ENCODE measurements around the gene TMEM260. TPM values are rescaled to one million over a fixed set of nuclear protein-coding genes. Genes with fewer than 3 reads are reported as not detected.
"Not testable (repeated sequence)": the region's sequence is repeated elsewhere in the genome, so short reads cannot be mapped to it uniquely, and the experiment has no call there.

Gene TMEM260
- total RNA-seq, 1 experiment from 2014 or later, result 7.6 TPM

DNA sequence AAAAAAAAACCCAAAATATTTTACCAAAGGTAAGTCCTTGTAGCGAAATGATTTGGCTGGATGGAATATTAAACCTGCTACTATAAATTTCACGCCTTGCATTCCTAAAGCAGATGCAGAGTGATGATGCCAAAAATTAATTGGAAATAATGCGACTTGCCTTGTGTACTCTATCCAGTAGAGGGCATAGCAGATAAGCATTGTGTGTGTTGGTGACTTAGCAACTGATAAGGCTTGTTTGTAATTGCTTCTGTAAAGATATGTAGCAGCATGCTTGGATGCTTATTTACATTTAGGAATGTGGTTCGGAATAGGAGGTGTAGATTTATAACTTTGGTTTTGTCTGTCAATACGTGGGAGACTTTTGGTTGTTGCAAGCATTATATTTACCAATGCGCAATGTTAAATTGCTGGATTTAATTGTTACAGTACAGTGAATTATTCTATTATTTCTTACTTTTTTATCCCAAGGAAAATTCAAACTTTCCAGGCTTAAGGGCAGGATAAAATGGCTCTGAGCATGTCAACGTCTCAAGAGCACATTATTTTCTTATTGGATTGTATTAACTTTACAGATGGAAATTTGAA, 80.5 kb downstream of the TMEM260 start:
- peak; percentile 38 for DNase-seq (ENCODE audit: low read depth)
- in situ Hi-C loops (cut with HindIII; ENCODE audit: low pct_unique_long_range_greater_than_20kb, low sequenced_read_pairs), result no loop called here

DNA sequence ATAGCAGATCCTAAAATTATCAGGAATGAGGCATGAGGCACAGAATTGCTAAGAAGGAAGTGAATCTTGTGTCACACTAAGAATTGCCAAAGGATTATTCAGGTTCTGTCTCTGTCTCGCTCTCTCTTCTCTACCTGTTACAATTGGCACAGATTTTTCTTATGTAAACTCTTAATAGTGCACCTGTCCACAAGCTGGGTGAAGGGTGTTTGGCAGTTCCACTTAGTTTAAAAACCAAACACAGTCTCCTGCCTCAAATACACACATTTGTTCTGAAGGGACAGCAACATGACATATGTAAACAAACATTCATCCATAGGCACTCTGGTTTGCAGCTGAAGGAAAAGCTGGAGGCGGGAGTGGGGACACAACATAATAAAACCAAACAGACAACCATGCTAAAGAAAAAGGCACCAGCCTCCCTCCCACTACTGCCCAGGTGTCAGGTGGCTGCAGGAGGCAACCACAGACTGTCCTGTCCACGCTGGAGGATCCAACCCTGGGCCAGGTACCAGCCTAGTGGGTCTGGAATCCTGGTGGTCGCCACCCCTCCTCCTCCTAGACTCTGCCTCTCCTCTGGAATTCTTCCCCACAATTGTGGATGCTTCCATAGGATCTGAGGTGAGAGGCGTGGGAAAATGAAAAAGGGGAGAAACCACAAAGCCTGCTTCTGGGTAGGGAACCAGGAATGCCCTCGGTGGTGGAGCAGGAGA, 81.2 kb downstream of the TMEM260 start:
- no peak for DNase-seq (ENCODE audit: low read depth)
- in situ Hi-C loops (cut with HindIII; ENCODE audit: low pct_unique_long_range_greater_than_20kb, low sequenced_read_pairs), result no loop called here

DNA sequence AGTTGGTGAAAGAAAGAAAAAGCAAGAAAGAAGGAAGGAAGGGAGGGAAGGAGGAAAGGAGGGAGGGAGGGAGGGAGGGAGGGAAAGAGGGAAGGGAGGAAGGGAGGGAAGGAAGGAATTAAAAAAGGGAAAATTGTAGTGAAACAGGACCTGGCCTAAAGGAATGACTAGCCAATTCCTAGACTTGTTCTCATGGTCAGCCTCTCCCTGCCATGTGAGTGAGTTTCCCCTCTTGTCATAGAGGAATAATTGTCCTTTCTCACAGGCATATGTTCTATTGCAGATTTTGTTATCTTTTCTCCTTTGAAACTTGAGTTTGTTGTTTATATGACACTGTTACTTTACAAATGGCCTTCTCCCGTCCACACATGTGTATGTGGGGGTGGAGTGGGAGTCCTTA, 81.9 kb downstream of the TMEM260 start:
- DNase-seq (ENCODE audit: low read depth), result no peak
- in situ Hi-C loops (cut with HindIII; ENCODE audit: low pct_unique_long_range_greater_than_20kb, low sequenced_read_pairs), result no loop called here

DNA sequence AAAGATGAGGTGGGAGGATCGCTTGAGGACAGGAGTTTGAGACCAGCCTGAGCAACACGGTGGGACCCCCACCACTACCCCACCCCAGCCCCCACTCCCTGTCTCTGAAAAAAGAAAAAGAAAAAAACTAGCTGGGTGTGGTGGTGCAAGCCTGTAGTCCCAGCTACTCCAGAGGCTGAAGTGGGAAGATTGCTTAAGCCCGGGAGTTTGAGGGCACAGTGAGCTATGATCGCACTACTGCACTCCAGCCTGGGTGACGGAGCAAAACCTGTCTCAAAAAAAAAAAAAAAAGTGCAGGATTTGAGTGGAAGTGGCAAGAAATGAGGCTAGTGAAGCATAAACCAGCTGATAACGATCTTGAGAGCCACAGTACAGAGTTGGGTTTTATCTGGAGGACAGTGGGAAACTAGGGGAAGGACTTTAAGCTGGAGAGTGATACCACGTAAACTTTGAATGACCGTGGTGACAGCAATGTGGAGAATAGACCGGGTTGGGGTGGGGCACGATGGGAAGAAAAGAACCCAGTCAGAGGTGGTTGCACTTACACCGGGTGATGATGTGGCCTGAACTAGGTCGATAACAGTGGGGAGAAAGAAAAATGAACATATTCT, 85.3 kb downstream of the TMEM260 start:
- DNase-seq (ENCODE audit: low read depth), result no peak
- in situ Hi-C loops (cut with HindIII; ENCODE audit: low pct_unique_long_range_greater_than_20kb, low sequenced_read_pairs), result no loop called here

DNA sequence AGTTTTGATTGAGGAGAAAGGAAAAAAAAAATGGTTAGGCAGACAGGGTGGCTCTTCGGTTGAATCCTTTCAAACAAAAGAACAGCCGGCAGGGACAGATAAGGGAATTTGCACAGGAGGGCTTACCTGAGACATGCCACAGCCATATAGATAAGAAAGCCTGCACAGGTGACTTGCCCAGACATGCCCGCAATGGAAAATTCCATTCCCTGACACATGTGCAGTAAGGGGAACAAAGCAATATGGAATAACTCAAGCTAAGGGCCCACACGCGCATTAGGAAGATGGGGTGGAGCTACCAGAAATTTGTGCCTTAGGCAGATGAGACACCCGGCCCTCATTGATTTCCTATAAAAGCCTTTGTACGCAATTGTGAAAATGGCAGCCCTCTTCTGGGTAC, 86.7 kb downstream of the TMEM260 start:
- in situ Hi-C loops (cut with HindIII; ENCODE audit: low pct_unique_long_range_greater_than_20kb, low sequenced_read_pairs), result no loop called here
- DNase-seq (ENCODE audit: low read depth), result no peak

DNA sequence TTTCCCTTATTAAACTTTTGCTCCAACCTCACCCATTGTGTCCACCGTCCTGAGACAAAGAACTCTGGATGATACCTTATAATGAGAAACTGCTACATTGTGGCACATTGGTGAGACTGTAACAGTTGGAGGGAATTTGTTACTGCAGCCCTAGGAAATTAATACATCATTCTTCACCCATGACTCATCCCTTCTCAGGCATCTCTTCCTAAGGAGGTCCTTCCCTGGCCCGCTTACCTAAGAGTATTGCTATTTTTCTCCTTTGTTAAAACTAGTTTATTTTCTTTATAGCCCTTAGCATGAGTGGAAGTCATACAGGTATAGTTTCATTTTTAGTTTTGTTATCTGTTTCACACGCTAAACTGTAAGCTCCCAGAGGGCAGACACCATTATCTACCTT, 87.1 kb downstream of the TMEM260 start:
- in situ Hi-C loops (cut with HindIII; ENCODE audit: low pct_unique_long_range_greater_than_20kb, low sequenced_read_pairs), result no loop called here
- peak; percentile 38 for DNase-seq (ENCODE audit: low read depth)

DNA sequence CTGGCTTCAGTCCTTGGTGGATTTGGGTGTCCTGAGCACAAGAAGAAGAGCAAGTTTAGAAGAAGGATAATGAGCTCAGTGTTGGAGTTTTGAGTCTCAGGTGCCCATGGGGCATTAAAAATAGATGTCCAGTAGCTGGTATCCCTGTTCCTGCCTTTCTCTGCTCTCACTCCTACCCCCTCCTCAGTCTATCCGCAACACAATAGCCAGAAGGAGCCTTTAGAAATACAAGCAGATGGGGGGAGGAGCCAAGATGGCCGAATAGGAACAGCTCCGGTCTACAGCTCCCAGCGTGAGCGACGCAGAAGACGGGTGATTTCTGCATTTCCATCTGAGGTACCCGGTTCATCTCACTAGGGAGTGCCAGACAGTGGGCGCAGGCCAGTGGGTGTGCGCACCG, 87.7 kb downstream of the TMEM260 start:
- in situ Hi-C loops (cut with HindIII; ENCODE audit: low pct_unique_long_range_greater_than_20kb, low sequenced_read_pairs); DNase-seq (ENCODE audit: low read depth): not testable (repeated sequence)

DNA sequence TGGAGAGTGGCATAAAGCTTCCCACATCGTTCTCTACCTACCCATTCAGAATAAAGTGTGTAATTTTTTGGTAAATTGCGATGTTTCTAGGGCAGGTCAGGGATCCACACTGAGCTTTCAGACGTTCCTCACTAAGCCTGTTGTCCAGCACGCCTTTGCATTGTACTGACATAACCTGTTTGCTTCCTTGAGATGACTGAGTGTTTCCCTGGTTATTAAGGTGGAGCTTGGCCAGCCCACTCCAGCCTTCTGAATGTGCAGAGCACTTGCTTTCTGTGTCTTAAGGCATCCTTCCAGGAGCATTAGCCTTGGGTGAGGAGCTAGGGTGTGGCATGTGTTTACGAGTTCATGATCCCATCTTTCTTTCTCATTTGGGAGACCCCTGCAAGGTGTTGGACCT, 96.4 kb downstream of the TMEM260 start:
- in situ Hi-C loops (cut with HindIII; ENCODE audit: low pct_unique_long_range_greater_than_20kb, low sequenced_read_pairs), result no loop called here
- no peak for DNase-seq (ENCODE audit: low read depth)

DNA sequence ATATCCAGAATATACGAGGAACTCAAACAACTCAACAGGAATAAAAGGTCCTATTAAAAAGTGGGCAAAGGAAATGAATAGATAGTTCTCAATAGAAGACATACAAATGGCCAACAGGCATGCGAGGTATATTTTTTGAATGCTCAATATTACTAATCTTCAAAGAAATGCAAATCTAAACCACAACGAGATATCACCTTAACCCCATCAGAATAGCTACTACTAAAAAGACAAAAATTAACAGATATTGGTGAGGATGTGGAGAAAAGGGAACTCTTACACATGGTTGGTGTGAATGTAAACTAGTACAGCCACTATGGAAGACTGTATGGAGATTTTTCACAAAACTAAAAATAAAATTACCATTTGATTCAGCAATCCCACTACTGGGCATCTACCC, 99.2 kb downstream of the TMEM260 start:
- no peak for DNase-seq (ENCODE audit: low read depth)
- in situ Hi-C loops (cut with HindIII; ENCODE audit: low pct_unique_long_range_greater_than_20kb, low sequenced_read_pairs), result no loop called here

DNA sequence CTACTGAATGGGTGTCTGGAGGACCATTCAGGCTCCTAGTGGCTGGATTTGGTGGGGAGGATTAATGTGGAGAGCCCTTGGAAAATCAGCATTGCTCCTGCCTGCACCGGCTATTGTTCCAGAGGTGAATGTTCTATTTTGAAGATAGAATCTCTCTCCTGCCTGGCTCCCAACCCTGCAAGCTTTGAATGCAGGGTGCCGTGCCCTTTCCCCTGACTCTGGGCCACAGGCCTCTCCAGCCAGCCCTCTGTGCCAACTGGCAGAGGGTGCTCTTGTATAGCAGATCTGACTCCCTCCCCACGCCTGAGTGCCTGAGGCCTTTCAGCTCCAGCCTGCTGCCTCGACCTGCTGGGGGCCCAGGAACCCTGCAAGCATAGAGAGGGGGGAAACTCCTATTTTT, 106.8 kb downstream of the TMEM260 start:
- in situ Hi-C loops (cut with HindIII; ENCODE audit: low pct_unique_long_range_greater_than_20kb, low sequenced_read_pairs), result no loop called here
- peak; percentile 7 for DNase-seq (ENCODE audit: low read depth)

DNA sequence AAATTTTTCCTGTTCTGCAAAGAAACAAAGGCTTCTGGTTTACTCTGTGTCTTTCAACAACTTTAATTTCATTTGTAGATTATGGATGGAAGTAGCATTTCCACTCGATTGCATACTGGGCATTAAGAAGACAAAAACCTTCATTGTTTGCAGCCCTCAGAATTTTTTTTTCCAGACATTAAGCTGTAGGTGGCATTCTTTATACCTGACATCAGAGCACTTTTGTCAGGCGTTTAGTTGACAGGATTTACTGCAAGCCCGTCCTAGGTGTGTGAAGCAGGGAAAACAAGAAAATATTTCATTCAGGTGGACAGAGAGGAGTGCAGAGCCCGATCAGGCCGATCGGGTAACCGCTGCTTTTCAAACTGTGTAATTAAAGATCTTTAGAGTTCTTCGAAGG, 107.5 kb downstream of the TMEM260 start:
- in situ Hi-C loops (cut with HindIII; ENCODE audit: low pct_unique_long_range_greater_than_20kb, low sequenced_read_pairs), result no loop called here
- peak; percentile 25 for DNase-seq (ENCODE audit: low read depth)

DNA sequence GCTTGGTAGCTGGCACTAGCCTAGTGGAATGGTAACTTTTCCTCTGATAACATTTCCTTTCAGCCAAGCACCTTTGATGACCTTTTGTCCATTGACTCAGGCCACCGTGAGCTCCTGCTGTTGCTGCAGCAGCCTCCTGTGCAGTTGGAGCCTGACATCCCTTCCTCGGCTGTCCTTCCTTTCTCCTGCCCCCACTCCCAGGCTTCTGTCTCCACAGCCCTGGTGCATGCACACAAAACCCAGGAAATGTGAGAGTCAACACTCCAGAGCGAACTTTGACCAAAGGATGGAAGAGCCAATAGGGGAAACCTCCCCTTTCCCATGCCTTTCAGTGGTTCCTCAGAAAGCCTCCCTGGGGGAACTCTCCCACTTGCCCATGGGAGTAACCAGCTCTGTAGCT, 115.0 kb downstream of the TMEM260 start:
- DNase-seq (ENCODE audit: low read depth), result no peak
- in situ Hi-C loops (cut with HindIII; ENCODE audit: low pct_unique_long_range_greater_than_20kb, low sequenced_read_pairs), result no loop called here

DNA sequence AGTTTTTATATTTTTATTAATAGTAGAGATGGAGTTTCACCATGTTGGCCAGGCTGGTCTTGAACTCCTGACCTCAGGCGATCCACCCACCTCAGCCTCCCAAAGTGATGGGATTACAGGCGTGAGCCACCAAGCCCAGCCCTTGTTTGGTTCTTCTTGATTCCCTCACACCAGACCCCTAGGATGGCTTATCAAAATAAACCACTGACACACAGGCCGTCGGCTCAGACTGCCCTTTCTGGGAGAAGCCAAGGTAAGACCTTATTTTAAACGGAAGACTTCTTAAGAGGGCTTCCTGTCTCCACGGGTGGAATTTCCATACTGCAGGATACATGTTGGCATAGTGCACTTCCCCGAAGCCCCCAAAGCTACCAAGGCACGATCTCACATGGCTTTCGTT, 115.6 kb downstream of the TMEM260 start:
- in situ Hi-C loops (cut with HindIII; ENCODE audit: low pct_unique_long_range_greater_than_20kb, low sequenced_read_pairs); DNase-seq (ENCODE audit: low read depth): not testable (repeated sequence)

Other genes with a start within 250 kb of the TMEM260 start
- gene OTX2, start 230.7 kb downstream of the TMEM260 start, total RNA-seq (2014; rRNA removed; shearing (Covaris generic); ENCODE audit: low replicate concordance), result not detected in 2 replicates

Data from Caki2 (cell line).